GM12864 (cell line): Measurements from ENCODE around the gene SARM1.

Source experiments
- DNase-seq: peaks from one replicate; pipeline ENCODE4 v3.0.0-alpha.2; 2011; ENCODE audit warnings: low read depth
- H3K4me3 ChIP-seq: 2 replicates; pipeline ENCODE4 v1.5.1; 2011; ENCODE audit warnings: mild to moderate bottlenecking, low read depth, low read length, control low read depth
- CTCF ChIP-seq: IDR thresholded peaks from 2 replicates; pipeline ENCODE4 v1.5.1; 2011; ENCODE audit warnings: low read depth, mild to moderate bottlenecking, moderate library complexity, low read length, control low read depth, inconsistent platforms; ENCODE audit errors: missing control alignments

The SARM1 gene

GRCh38 chr17:28342313-28342712 lies 29.2 kb upstream of the SARM1 start:
- H3K4me3 ChIP-seq = no peak overlapping the region
- TF ChIP-seq CTCF = no peak
- DNase-seq = no peak

- H3K4me3 ChIP-seq = no peak overlapping the region
- TF ChIP-seq CTCF = no peak
- no peak for DNase-seq
Measured at GRCh38 chr17:28343491-28343932, 28.0 kb upstream of the SARM1 start.

GRCh38 chr17:28344011-28344410 lies 27.5 kb upstream of the SARM1 start:
- no peak for DNase-seq
- no peak for TF ChIP-seq CTCF
- no peak overlapping the region for H3K4me3 ChIP-seq

- DNase-seq = no peak
- H3K4me3 ChIP-seq = no peak overlapping the region
- no peak for TF ChIP-seq CTCF
Measured at GRCh38 chr17:28344435-28344901, 27.0 kb upstream of the SARM1 start.

GRCh38 chr17:28345419-28346198 lies 25.9 kb upstream of the SARM1 start:
- TF ChIP-seq CTCF = no peak
- no peak overlapping the region for H3K4me3 ChIP-seq
- no peak for DNase-seq

GRCh38 chr17:28346199-28346580 lies 25.3 kb upstream of the SARM1 start:
- TF ChIP-seq CTCF = no peak
- DNase-seq = no peak

GRCh38 chr17:28346746-28347246 lies 24.7 kb upstream of the SARM1 start:
- H3K4me3 ChIP-seq = no peak overlapping the region
- no peak for TF ChIP-seq CTCF
- DNase-seq = no peak

More at GRCh38 chr17:28346199-28346580, 25.3 kb upstream of the SARM1 start:
- H3K4me3 ChIP-seq = no peak overlapping the region
